GM19240 (cell line): ENCODE data around the gene SPRR2D.
"Not testable (repeated sequence)": the region's sequence is repeated elsewhere in the genome, so short reads cannot be mapped to it uniquely, and the experiment has no call there.

ENCODE experiments used
- DNase-seq: peaks from one replicate; pipeline ENCODE4 v3.0.0; 2011; ENCODE audit warnings: low spot score; ENCODE audit not compliant: insufficient read length

SPRR2D gene

GRCh38 chr1:153011235-153011758 lies 29.6 kb downstream of the SPRR2D start:
- not testable (repeated sequence) for DNase-seq

- DNase-seq: no peak
Observed at GRCh38 chr1:153001382-153001781, 39.5 kb downstream of the SPRR2D start, which contains the start of gene SPRR3. Gene SPRR3 (plus strand): TSS chr1:153001749. CDS start chr1:153003021, 1,272 bp downstream.

- DNase-seq: no peak
Observed at GRCh38 chr1:153000294-153000693, 40.6 kb downstream of the SPRR2D start.

GRCh38 chr1:152999818-153000217 lies 41.1 kb downstream of the SPRR2D start:
- no peak for DNase-seq

GRCh38 chr1:152998476-152998875 lies 42.4 kb downstream of the SPRR2D start:
- DNase-seq: no peak

- no peak for DNase-seq
Observed at GRCh38 chr1:152997901-152998300, 43.0 kb downstream of the SPRR2D start.

- DNase-seq: no peak
Observed at GRCh38 chr1:152996633-152997400, 44.1 kb downstream of the SPRR2D start.

- DNase-seq: no peak
Observed at GRCh38 chr1:152995842-152996241, 45.1 kb downstream of the SPRR2D start.

GRCh38 chr1:152993186-152993585 lies 47.7 kb downstream of the SPRR2D start:
- no peak for DNase-seq
